IMR-90 (cell line): Measurements from ENCODE around the gene SPECC1L.

Source experiments
- CEBPB ChIP-seq: IDR thresholded peaks from 2 replicates; pipeline ENCODE4 v1.6.1; 2012; ENCODE audit warnings: low read depth, low read length, improper control_type of control experiment
- CTCF ChIP-seq: conservative IDR thresholded peaks from 2 replicates; pipeline ENCODE4 v1.5.1; 2012; ENCODE audit warnings: mild to moderate bottlenecking, low read depth, low read length, improper control_type of control experiment
- FOS ChIP-seq: fragments of 150-350 bp; IDR thresholded peaks from 2 replicates; pipeline ENCODE4 v1.6.1; 2016; ENCODE audit warnings: low read depth, low read length
- POLR2A ChIP-seq: IDR thresholded peaks from 2 replicates; pipeline ENCODE4 v1.6.1; 2012; ENCODE audit warnings: mild to moderate bottlenecking, low read depth, low read length
- RCOR1 ChIP-seq: IDR thresholded peaks from 2 replicates; pipeline ENCODE4 v1.6.1; 2012; ENCODE audit warnings: mild to moderate bottlenecking, low read length, improper control_type of control experiment; ENCODE audit not compliant: insufficient replicate concordance
- SMC3 ChIP-seq: fragments of 150-350 bp; IDR thresholded peaks from 2 replicates; pipeline ENCODE4 v1.6.1; 2016; ENCODE audit warnings: low read depth, mild to moderate bottlenecking, antibody characterized with exemption, low read length, moderate library complexity
- USF2 ChIP-seq: fragments of 150-350 bp; IDR thresholded peaks from 2 replicates; pipeline ENCODE4 v1.6.1; 2017; ENCODE audit warnings: mild to moderate bottlenecking, antibody characterized with exemption, low read length, low read depth

- no peak for TF ChIP-seq SMC3
- TF ChIP-seq FOS: no peak
- TF ChIP-seq CTCF: no peak
- no peak for TF ChIP-seq POLR2A
- no peak for TF ChIP-seq RCOR1
- no peak for TF ChIP-seq CEBPB
- TF ChIP-seq USF2: no peak
These were observed 175.6 kb downstream of the SPECC1L start for GRCh38 chr22:24446260-24446611.
